Lower leg skin (tissue), 3 donors: ENCODE measurements around the gene TTLL5.

Experiments
- CTCF ChIP-seq, 3 donors: fragments of 450-650 bp; IDR thresholded peaks; one replicate each; pipeline ENCODE4 v1.5.1; 2016; ENCODE audit warnings: antibody characterized with exemption in 3 of 3, mild to moderate bottlenecking in 3 of 3, moderate library complexity in 2 of 3
- POLR2A ChIP-seq, 2 donors: fragments of 450-650 bp; IDR thresholded peaks; one replicate each; pipeline ENCODE4 v1.6.1; 2016 to 2017; ENCODE audit warnings: antibody characterized with exemption in 2 of 2, mild to moderate bottlenecking in 1 of 2, moderate library complexity in 1 of 2

GRCh38 chr14:75720116-75720515 lies 59.1 kb downstream of the TTLL5 start:
- no peak for TF ChIP-seq CTCF (IDR thresholded peaks at IDR 0.05)
- no peak for TF ChIP-seq POLR2A (IDR thresholded peaks at IDR 0.05)
